ENCODE data around the gene G6PD. TPM values are rescaled to one million over a fixed set of nuclear protein-coding genes. Genes with fewer than 3 reads are reported as not detected.

Gene G6PD
- 109 and 142 TPM in 2 replicates for total RNA-seq

GRCh38 chrX:154546354-154547244 lies at the start of gene G6PD:
TSS of gene G6PD (minus strand) at chrX:154546846. CDS start at chrX:154546155, 691 bp downstream.

GRCh38 chrX:154584585-154585183 lies 38.0 kb upstream of the G6PD start, which contains the start of gene CTAG1A:
TSS of gene CTAG1A (plus strand) at chrX:154585133. CDS start at chrX:154585207, 74 bp downstream.

GRCh38 chrX:154547245-154548027 lies 790 bp upstream of the G6PD start, which contains the start of gene IKBKG:
TSS of gene IKBKG (plus strand) at chrX:154547620. CDS start at chrX:154552003, 4,383 bp downstream.

GRCh38 chrX:154515966-154516655 lies 30.5 kb downstream of the G6PD start, which contains the start of gene FAM3A:
TSS of gene FAM3A (minus strand) at chrX:154516232. CDS start at chrX:154515772, 460 bp downstream.

GRCh38 chrX:154490414-154491083 lies 56.1 kb downstream of the G6PD start, which contains the start of gene SLC10A3:
TSS of gene SLC10A3 (minus strand) at chrX:154490629. CDS start at chrX:154488940, 1,689 bp downstream.

GRCh38 chrX:154486396-154487207 lies 60.0 kb downstream of the G6PD start, which contains the start of gene UBL4A:
TSS of gene UBL4A (minus strand) at chrX:154486615. CDS start at chrX:154486584, 31 bp downstream.

Other genes with a start within 250 kb of the G6PD start
- gene FLNA, start 172.2 kb downstream of the G6PD start, total RNA-seq = 3,803 and 5,191 TPM in 2 replicates
- 22.8 and 26.8 TPM in 2 replicates for gene EMD, start 167.6 kb downstream of the G6PD start, total RNA-seq
- gene RPL10, start 148.5 kb downstream of the G6PD start, total RNA-seq = 2,018 and 2,028 TPM in 2 replicates
- 98.5 and 178 TPM in 2 replicates for gene DNASE1L1, start 137.6 kb downstream of the G6PD start, total RNA-seq
- 15.4 and 26.4 TPM in 2 replicates for gene TAFAZZIN, start 135.3 kb downstream of the G6PD start, total RNA-seq
- gene ATP6AP1, start 118.2 kb downstream of the G6PD start, total RNA-seq = 145 and 172 TPM in 2 replicates
- gene GDI1, start 109.7 kb downstream of the G6PD start, total RNA-seq = 96.4 and 118 TPM in 2 replicates
- 59.5 and 85.8 TPM in 2 replicates for gene FAM50A, start 102.7 kb downstream of the G6PD start, total RNA-seq
- gene PLXNA3, start 88.6 kb downstream of the G6PD start, total RNA-seq = 58.3 and 68.4 TPM in 2 replicates
- gene LAGE3, start 67.6 kb downstream of the G6PD start, total RNA-seq = 16.6 and 20.3 TPM in 2 replicates
- gene UBL4A, start 60.2 kb downstream of the G6PD start, total RNA-seq = 40.3 and 61.6 TPM in 2 replicates
- gene SLC10A3, start 56.2 kb downstream of the G6PD start, total RNA-seq = 37.0 and 46.7 TPM in 2 replicates
- gene FAM3A, start 30.6 kb downstream of the G6PD start, total RNA-seq = 43.3 and 52.2 TPM in 2 replicates
- gene IKBKG, start 774 bp upstream of the G6PD start, total RNA-seq = 12.3 and 16.7 TPM in 2 replicates
- not detected in 2 replicates for gene CTAG1A, start 38.3 kb upstream of the G6PD start, total RNA-seq
- not detected in 2 replicates for gene CTAG1B, start 72.4 kb upstream of the G6PD start, total RNA-seq
- gene CTAG2, start 106.7 kb upstream of the G6PD start, total RNA-seq = not detected in 2 replicates
- 2.7 and 5.4 TPM in 2 replicates for gene GAB3, start 204.2 kb upstream of the G6PD start, total RNA-seq
- gene DKC1, start 216.0 kb upstream of the G6PD start, total RNA-seq = 26.2 and 36.0 TPM in 2 replicates

Measured in smooth muscle cell of the pulmonary artery (primary cell).